Measurements from ENCODE around the gene KIAA0040. TPM values are rescaled to one million over a fixed set of nuclear protein-coding genes. Genes with fewer than 3 reads are reported as not detected.

The KIAA0040 gene
- total and polyA plus RNA-seq, 11 donors = 4.8 to 45.3 (median 12.9) TPM

- Histone ChIP-seq H3K4me3 (no peak overlapping the region), H3K27ac (no peak overlapping the region), H3K4me1 (peaks cover 0 to 4% (median 0%) of the 10 kb centered on the region in 12 donors), H3K9me3 (no peaks in the 10 kb centered on the region), H3K27me3 (no peaks in the 10 kb centered on the region), H3K36me3 (peaks cover 0 to 93% (median 67%) of the 10 kb centered on the region in 9 donors)
- no peak for ATAC-seq
- TF ChIP-seq CTCF (IDR thresholded peaks at IDR 0.05) (no peak), POLR2A (IDR thresholded peaks at IDR 0.05) (no peak)
- DNase-seq = no peak
- intact Hi-C loops (cut with DNase I) = no loop called here
- 67 to 86% (median 69%) methylated on average over 4 of the region's 4 CpGs for WGBS, 4 donors
Observed at GRCh38 chr1:175163702-175164101, 28.9 kb downstream of the KIAA0040 start.

- peaks cover 0 to 93% (median 67%) of the 10 kb centered on the region in 9 donors for H3K36me3 ChIP-seq
- TF ChIP-seq POLR2A (IDR thresholded peaks at IDR 0.05) (no peak), CTCF (IDR thresholded peaks at IDR 0.05) (no peak)
Observed at GRCh38 chr1:175162955-175163354, 29.6 kb downstream of the KIAA0040 start.

GRCh38 chr1:175158170-175158591, 34.4 kb downstream of the KIAA0040 start:
- Histone ChIP-seq H3K4me3 (no peak overlapping the region), H3K9me3 (no peaks in the 10 kb centered on the region), H3K4me1 (peaks cover 0 to 10% (median 2%) of the 10 kb centered on the region in 12 donors), H3K36me3 (peaks cover 0 to 53% (median 37%) of the 10 kb centered on the region in 9 donors), H3K27me3 (peaks cover 0 to 2% (median 0%) of the 10 kb centered on the region in 9 donors), H3K27ac (no peak overlapping the region)
- no peak for ATAC-seq
- intact Hi-C loops (cut with DNase I) = loop anchor here in 9 of 10 donors (5.0 to 10.0 kb wide), 8 partner anchors 34 to 1687 kb away; partner anchors contain the start of genes KIAA0040 (in 3 of the 9) and TNR (in 1 of the 9)
- TF ChIP-seq CTCF (IDR thresholded peaks at IDR 0.05) = no peak
- no peak for TF ChIP-seq POLR2A (IDR thresholded peaks at IDR 0.05)
- 77 to 82% (median 80%) methylated on average over 6 of the region's 6 CpGs for WGBS, 4 donors
- DNase-seq = no peak

More at GRCh38 chr1:175162955-175163354, 29.6 kb downstream of the KIAA0040 start:
- no peak for ATAC-seq
- Histone ChIP-seq H3K27ac (no peak overlapping the region), H3K9me3 (no peaks in the 10 kb centered on the region), H3K27me3 (no peaks in the 10 kb centered on the region), H3K4me3 (no peak overlapping the region), H3K4me1 (peaks cover 0 to 4% (median 0%) of the 10 kb centered on the region in 12 donors)
- WGBS, 4 donors = 44 to 64% (median 54%) methylated on average over 4 of the region's 4 CpGs
- DNase-seq = no peak
- intact Hi-C loops (cut with DNase I) = no loop called here

- ATAC-seq = no peak
- intact Hi-C loops (cut with DNase I) = loop anchor here in 9 of 10 donors (5.0 to 10.0 kb wide), 8 partner anchors 35 to 1688 kb away; partner anchors contain the start of genes KIAA0040 (in 3 of the 9) and TNR (in 1 of the 9)
Observed at GRCh38 chr1:175157200-175157599, 35.4 kb downstream of the KIAA0040 start.

More at GRCh38 chr1:175157200-175157599, 35.4 kb downstream of the KIAA0040 start:
- no peak for TF ChIP-seq POLR2A (IDR thresholded peaks at IDR 0.05)
- no peak for TF ChIP-seq CTCF (IDR thresholded peaks at IDR 0.05)
- peaks cover 0 to 12% (median 3%) of the 10 kb centered on the region in 12 donors for H3K4me1 ChIP-seq
- DNase-seq = no peak
- peaks cover 0 to 6% (median 0%) of the 10 kb centered on the region in 9 donors for H3K27me3 ChIP-seq
- H3K36me3 ChIP-seq = peaks cover 0 to 43% (median 30%) of the 10 kb centered on the region in 9 donors
- WGBS, 4 donors = 94 to 98% (median 96%) methylated on average over 2 of the region's 2 CpGs
- H3K4me3 ChIP-seq = no peak overlapping the region
- H3K9me3 ChIP-seq = no peaks in the 10 kb centered on the region
- H3K27ac ChIP-seq = no peak overlapping the region
